ENCODE data around the gene THRB.
"Not testable (repeated sequence)": the region's sequence is repeated elsewhere in the genome, so short reads cannot be mapped to it uniquely, and the experiment has no call there.

THRB gene

GRCh38 chr3:24133436-24133835, 361.2 kb downstream of the THRB start:
- DNase-seq (ENCODE audit: low spot score in 2 of 2) (no peak), ATAC-seq (no peak)
- no peak overlapping the region for H3K4me3 Mint-ChIP-seq
- H3K4me1 Mint-ChIP-seq = no peaks in the 10 kb centered on the region
- H3K36me3 Mint-ChIP-seq = no peaks in the 10 kb centered on the region
- no peaks in the 10 kb centered on the region for H3K9me3 Mint-ChIP-seq
- H3K27ac Mint-ChIP-seq = no peak overlapping the region

GRCh38 chr3:24129549-24129948, 365.1 kb downstream of the THRB start:
- H3K27ac Mint-ChIP-seq = no peak overlapping the region
- DNase-seq (ENCODE audit: low spot score in 2 of 2) = no peak
- no peak for ATAC-seq

GRCh38 chr3:24128199-24129005, 366.2 kb downstream of the THRB start:
- Mint-ChIP-seq H3K9me3 (no peaks in the 10 kb centered on the region), H3K36me3 (no peaks in the 10 kb centered on the region), H3K4me3 (no peak overlapping the region), H3K27ac (no peak overlapping the region), H3K4me1 (no peaks in the 10 kb centered on the region)
- no peak for DNase-seq (ENCODE audit: low spot score in 2 of 2)
- no peak for ATAC-seq

More at GRCh38 chr3:24129549-24129948, 365.1 kb downstream of the THRB start:
- no peaks in the 10 kb centered on the region for H3K4me1 Mint-ChIP-seq
- no peaks in the 10 kb centered on the region for H3K9me3 Mint-ChIP-seq
- H3K36me3 Mint-ChIP-seq = no peaks in the 10 kb centered on the region
- no peak overlapping the region for H3K4me3 Mint-ChIP-seq

DNA sequence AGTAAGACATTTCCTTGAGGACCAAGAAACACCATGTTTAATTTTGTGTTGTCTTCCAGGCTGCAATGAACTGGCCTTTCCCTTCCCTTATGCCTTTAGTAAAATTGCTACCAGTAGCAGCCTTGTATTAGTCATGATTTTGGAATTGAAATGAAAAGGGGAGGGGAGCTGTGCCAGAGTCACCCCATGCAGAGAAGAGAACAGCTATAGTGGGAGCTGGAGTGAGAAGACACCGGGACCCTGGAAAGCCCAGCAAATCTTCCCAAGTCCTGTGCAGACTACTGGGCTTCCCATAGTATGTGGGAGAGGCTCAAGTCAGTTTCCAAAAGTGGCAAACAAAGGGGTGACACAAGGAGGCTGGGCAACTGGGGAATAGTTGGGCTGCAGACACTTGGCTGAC, 371.1 kb downstream of the THRB start:
- DNase-seq (ENCODE audit: low spot score in 2 of 2) (no peak), ATAC-seq (no peak)
- no peaks in the 10 kb centered on the region for H3K9me3 Mint-ChIP-seq
- no peaks in the 10 kb centered on the region for H3K36me3 Mint-ChIP-seq
- H3K4me1 Mint-ChIP-seq = no peaks in the 10 kb centered on the region
- no peak overlapping the region for H3K4me3 Mint-ChIP-seq
- H3K27ac Mint-ChIP-seq = no peak overlapping the region

DNA sequence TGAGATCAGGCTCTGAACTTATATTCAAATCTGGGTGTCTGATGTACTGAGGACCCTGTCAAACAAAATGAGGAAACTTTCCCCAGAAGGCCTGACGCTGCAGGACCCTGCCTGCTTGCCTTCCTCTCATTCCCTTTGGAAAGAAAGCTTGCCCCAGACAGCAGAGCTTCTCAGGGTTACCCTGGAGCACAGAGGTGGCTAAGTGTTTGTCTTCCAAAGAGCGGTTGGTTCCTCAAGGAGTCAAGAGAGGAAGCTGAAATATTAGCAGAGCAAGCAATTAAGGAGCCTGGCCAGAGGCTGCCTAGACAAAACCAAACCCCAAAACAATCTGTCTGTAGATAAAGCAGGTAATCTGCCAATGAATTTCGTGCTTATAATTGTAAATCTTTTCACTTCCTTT, 374.2 kb downstream of the THRB start:
- no peak overlapping the region for H3K4me3 Mint-ChIP-seq
- no peak overlapping the region for H3K27ac Mint-ChIP-seq
- ATAC-seq (no peak), DNase-seq (ENCODE audit: low spot score in 2 of 2) (no peak)
- no peaks in the 10 kb centered on the region for H3K4me1 Mint-ChIP-seq
- H3K36me3 Mint-ChIP-seq = no peaks in the 10 kb centered on the region
- H3K9me3 Mint-ChIP-seq = no peaks in the 10 kb centered on the region

DNA sequence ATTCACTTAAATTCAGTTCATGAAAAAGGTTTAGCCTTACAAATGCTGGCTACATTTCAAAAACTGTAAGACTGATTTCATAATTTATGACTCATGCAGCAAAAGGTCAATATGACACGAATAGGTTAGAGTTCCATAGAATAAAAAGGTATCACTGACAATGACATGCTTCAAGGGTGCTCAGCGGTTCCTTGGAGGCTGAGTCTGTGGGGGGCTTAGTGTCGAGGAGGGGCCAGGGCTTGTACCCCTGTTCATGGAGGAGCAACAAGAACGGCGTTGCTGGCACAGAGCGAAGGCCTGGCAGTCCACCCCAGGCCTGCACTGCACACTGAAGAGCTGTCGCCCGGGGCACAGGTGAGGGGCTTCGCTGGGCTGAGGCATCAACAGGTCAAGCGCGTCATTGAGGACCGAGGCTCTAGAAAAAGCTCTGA, 375.3 kb downstream of the THRB start:
- Mint-ChIP-seq H3K4me1 (no peaks in the 10 kb centered on the region), H3K36me3 (no peaks in the 10 kb centered on the region), H3K4me3 (no peak overlapping the region), H3K9me3 (no peaks in the 10 kb centered on the region), H3K27ac (no peak overlapping the region)
- no peak for DNase-seq (ENCODE audit: low spot score in 2 of 2)
- no peak for ATAC-seq

GRCh38 chr3:24117508-24117907, 377.1 kb downstream of the THRB start:
- Mint-ChIP-seq H3K4me3 (no peak overlapping the region), H3K9me3 (no peaks in the 10 kb centered on the region), H3K4me1 (no peaks in the 10 kb centered on the region), H3K36me3 (no peaks in the 10 kb centered on the region), H3K27ac (no peak overlapping the region)
- no peak for DNase-seq (ENCODE audit: low spot score in 2 of 2)
- ATAC-seq = no peak

GRCh38 chr3:24111711-24112110, 382.9 kb downstream of the THRB start:
- ATAC-seq = no peak

GRCh38 chr3:24110051-24110450, 384.6 kb downstream of the THRB start:
- no peak overlapping the region for H3K4me3 Mint-ChIP-seq
- H3K4me1 Mint-ChIP-seq = no peaks in the 10 kb centered on the region
- ATAC-seq (no peak), DNase-seq (ENCODE audit: low spot score in 2 of 2) (no peak)
- no peak overlapping the region for H3K27ac Mint-ChIP-seq
- H3K9me3 Mint-ChIP-seq = no peaks in the 10 kb centered on the region
- no peaks in the 10 kb centered on the region for H3K36me3 Mint-ChIP-seq

More at GRCh38 chr3:24111711-24112110, 382.9 kb downstream of the THRB start:
- Mint-ChIP-seq H3K4me1 (no peaks in the 10 kb centered on the region), H3K36me3 (no peaks in the 10 kb centered on the region), H3K27ac (no peak overlapping the region), H3K9me3 (no peaks in the 10 kb centered on the region), H3K4me3 (no peak overlapping the region)
- DNase-seq (ENCODE audit: low spot score in 2 of 2) = no peak

DNA sequence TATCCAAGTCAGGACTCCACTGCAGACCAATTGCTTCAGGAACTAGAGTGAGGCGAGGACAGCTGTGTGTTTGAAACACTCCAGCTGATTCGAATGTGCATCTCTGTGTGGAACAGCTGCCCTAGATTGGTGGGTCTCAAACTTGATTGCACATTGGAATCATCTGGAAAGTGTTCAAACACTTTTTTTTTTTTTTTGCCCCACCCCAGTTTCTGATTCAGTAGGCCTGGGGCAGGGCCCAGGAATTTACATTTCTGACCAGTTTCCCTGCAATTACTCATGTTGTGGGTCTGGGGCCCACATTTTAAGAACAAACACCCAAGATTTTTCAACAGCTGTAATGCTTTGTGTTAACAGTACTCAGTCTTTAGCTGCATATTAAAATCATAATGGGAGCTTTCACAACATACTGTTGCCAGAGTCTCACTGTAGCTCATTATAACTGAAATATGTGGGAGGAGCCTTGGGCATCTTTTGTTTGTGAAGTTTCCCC, 392.9 kb downstream of the THRB start:
- ATAC-seq (peak; percentile 51), DNase-seq (ENCODE audit: low spot score in 2 of 2) (no peak)
- Mint-ChIP-seq H3K36me3 (no peaks in the 10 kb centered on the region), H3K27ac (no peak overlapping the region), H3K4me3 (no peak overlapping the region), H3K9me3 (peaks cover 6% of the 10 kb centered on the region), H3K4me1 (no peaks in the 10 kb centered on the region)

DNA sequence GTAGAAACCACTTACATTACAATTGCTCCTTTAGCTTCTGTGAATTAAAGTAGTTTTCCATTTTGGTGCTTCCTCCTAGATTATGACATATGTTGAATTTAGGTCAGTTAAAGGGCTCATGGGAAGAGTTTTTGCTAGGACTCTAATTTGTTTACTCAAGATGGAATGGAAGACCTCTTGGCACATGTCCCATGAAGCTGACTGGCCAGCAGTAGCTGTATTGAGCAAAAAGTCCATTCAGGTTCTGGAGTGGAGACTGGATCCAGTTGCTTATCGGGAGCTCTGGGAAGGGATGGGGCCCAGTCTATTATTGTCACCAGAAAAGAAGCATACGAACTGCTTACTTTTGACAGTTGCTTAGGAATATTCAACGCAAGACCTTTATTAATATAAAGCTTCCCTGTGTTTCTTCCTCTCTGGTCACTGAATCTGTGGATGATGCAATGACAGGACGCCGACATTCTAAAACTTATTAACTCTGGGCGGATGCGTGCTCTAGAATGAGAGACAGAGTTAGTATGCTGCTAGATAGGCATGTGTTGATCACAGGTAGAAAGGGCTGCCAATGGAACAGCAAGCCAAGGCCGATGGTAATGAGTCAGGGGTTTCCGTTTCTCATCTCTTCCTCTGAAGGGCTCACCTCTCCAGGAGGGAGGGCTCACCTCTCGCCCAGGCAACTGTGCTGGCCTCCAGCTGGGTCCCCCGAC, 393.8 kb downstream of the THRB start:
- DNase-seq (ENCODE audit: low spot score in 2 of 2) (no peak), ATAC-seq (peak; percentile 13)
- Mint-ChIP-seq H3K27ac (no peak overlapping the region), H3K36me3 (no peaks in the 10 kb centered on the region), H3K9me3 (peaks cover 6% of the 10 kb centered on the region), H3K4me1 (no peaks in the 10 kb centered on the region), H3K4me3 (no peak overlapping the region)

GRCh38 chr3:24096695-24097290, 397.9 kb downstream of the THRB start:
- Mint-ChIP-seq H3K4me3 (no peak overlapping the region), H3K9me3 (peaks cover 3% of the 10 kb centered on the region), H3K4me1 (no peaks in the 10 kb centered on the region), H3K36me3 (no peaks in the 10 kb centered on the region), H3K27ac (no peak overlapping the region)
- no peak for DNase-seq (ENCODE audit: low spot score in 2 of 2)
- no peak for ATAC-seq

DNA sequence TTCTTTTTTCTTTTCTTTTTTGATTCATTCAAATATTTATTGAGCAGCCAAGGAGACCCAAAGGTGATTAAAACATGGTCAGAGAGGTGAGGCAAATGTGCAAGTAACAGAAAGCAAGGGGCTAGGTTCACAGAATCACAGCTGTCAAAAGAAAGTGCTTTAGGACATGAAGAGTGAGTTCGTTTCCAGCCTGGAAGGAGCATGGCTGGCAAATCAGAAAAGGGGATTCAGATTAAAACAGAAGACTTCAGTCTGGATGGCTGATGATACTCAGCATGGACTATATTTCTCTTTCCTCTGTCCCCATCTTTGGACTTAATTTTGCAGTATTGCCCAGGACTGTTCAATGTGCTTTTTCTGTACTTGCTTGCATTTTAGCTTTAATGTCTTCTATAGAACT, 398.4 kb downstream of the THRB start:
- H3K4me3 Mint-ChIP-seq = no peak overlapping the region
- no peak overlapping the region for H3K27ac Mint-ChIP-seq
- no peaks in the 10 kb centered on the region for H3K36me3 Mint-ChIP-seq
- no peak for ATAC-seq
- DNase-seq (ENCODE audit: low spot score in 2 of 2) = no peak
- H3K4me1 Mint-ChIP-seq = no peaks in the 10 kb centered on the region
- peaks cover 3% of the 10 kb centered on the region for H3K9me3 Mint-ChIP-seq

DNA sequence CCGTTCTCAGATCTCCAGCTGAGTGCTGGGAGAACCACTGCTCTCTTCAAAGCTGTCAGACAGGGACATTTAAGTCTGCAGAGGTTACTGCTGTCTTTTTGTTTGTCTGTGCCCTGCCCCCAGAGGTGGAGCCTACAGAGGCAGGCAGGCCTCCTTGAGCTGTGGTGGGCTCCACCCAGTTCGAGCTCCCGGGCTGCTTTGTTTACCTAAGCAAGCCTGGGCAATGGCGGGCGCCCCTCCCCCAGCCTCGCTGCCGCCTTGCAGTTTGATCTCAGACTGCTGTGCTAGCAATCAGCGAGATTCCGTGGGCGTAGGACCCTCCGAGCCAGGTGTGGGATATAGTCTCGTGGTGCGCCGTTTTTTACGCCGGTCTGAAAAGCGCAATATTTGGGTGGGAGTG, 399.8 kb downstream of the THRB start:
- not testable (repeated sequence) for H3K4me3 Mint-ChIP-seq; H3K27ac Mint-ChIP-seq; H3K36me3 Mint-ChIP-seq; ATAC-seq; H3K9me3 Mint-ChIP-seq; H3K4me1 Mint-ChIP-seq; DNase-seq (ENCODE audit: low spot score in 2 of 2)

- ATAC-seq = no peak
- H3K9me3 Mint-ChIP-seq = no peaks in the 10 kb centered on the region
- no peaks in the 10 kb centered on the region for H3K36me3 Mint-ChIP-seq
- no peak overlapping the region for H3K4me3 Mint-ChIP-seq
- H3K4me1 Mint-ChIP-seq = no peaks in the 10 kb centered on the region
- DNase-seq (ENCODE audit: low spot score in 2 of 2) = no peak
- H3K27ac Mint-ChIP-seq = no peak overlapping the region
These were observed 405.9 kb downstream of the THRB start for GRCh38 chr3:24088782-24089181.

- H3K4me3 Mint-ChIP-seq = no peak overlapping the region
- H3K9me3 Mint-ChIP-seq = no peaks in the 10 kb centered on the region
- no peaks in the 10 kb centered on the region for H3K4me1 Mint-ChIP-seq
- ATAC-seq = no peak
- DNase-seq (ENCODE audit: low spot score in 2 of 2) = no peak
- H3K27ac Mint-ChIP-seq = no peak overlapping the region
- H3K36me3 Mint-ChIP-seq = no peaks in the 10 kb centered on the region
These were observed 407.2 kb downstream of the THRB start for GRCh38 chr3:24087469-24087868.

All from stimulated activated effector memory CD8-positive, alpha-beta T cell treated with anti-CD3 and anti-CD28 coated beads, Interleukin-12 subunit alpha, Interleukin-12 subunit beta, amount 100 ng/mL, for 72 hours (primary cell).